ENCODE measurements around the gene QTRT2.

The QTRT2 gene

GRCh38 chr3:114033721-114034120 lies 22.8 kb upstream of the QTRT2 start:
- no peak for DNase-seq (ENCODE audit: low spot score)
- Histone ChIP-seq H3K4ac (ENCODE audit: low read length) (no peak overlapping the region), H3K14ac (ENCODE audit: low read length) (no peak overlapping the region), H3K18ac (ENCODE audit: low read length) (no peak overlapping the region), H2AK5ac (ENCODE audit: low read depth, low read length) (no peak overlapping the region), H3K4me3 (ENCODE audit: low read length in 2 of 2) (no peak overlapping the region), H3K4me1 (ENCODE audit: control insufficient read depth in 2 of 2, insufficient read depth in 1 of 2, low read depth in 1 of 2, low read length in 2 of 2) (peaks cover 0 to 3% of the 10 kb centered on the region in 2 donors), H3K27me3 (ENCODE audit: control insufficient read depth in 3 of 3, insufficient read depth in 3 of 3, low read depth in 1 of 3, low read length in 3 of 3) (no peaks in the 10 kb centered on the region), H3K9ac (ENCODE audit: low read depth, low read length, poor library complexity) (no peak overlapping the region), H2AFZ (ENCODE audit: low read length) (no peak overlapping the region), H3K9me3 (replicated peaks in 1 of 2; ENCODE audit: control insufficient read depth in 2 of 2, insufficient read depth in 1 of 2, low read depth in 1 of 2, low read length in 2 of 2) (no peaks in the 10 kb centered on the region), H3K36me3 (replicated peaks in 1 of 2; ENCODE audit: control insufficient read depth in 2 of 2, insufficient read depth in 2 of 2, low read length in 2 of 2) (peaks cover 0 to 13% of the 10 kb centered on the region in 2 donors), H2BK120ac (ENCODE audit: low read depth, low read length) (no peak overlapping the region), H3K79me1 (ENCODE audit: low read depth, low read length) (no peaks in the 10 kb centered on the region), H3K23ac (ENCODE audit: low read depth, low read length, poor library complexity) (no peak overlapping the region), H4K8ac (ENCODE audit: low read depth, low read length) (no peak overlapping the region), H3K4me2 (ENCODE audit: insufficient read depth, low read length, poor library complexity, severe bottlenecking) (no peak overlapping the region), H2BK12ac (ENCODE audit: low read length) (no peak overlapping the region), H2BK5ac (ENCODE audit: low read length) (no peak overlapping the region), H3K27ac (replicated peaks; ENCODE audit: low read length) (no peak overlapping the region), H4K91ac (ENCODE audit: low read depth, low read length, poor library complexity) (no peak overlapping the region), H2BK15ac (ENCODE audit: low read length) (no peak overlapping the region)
- no CpG with 5 or more reads among the region's 1 CpG for WGBS, 2 donors (ENCODE audit: extremely low coverage in 2 of 2, insufficient read length in 2 of 2, insufficient replicate concordance in 1 of 2)

- Histone ChIP-seq H3K4me1 (ENCODE audit: control insufficient read depth in 2 of 2, insufficient read depth in 1 of 2, low read depth in 1 of 2, low read length in 2 of 2) (peaks cover 0 to 3% of the 10 kb centered on the region in 2 donors), H2BK12ac (ENCODE audit: low read length) (no peak overlapping the region), H3K4ac (ENCODE audit: low read length) (no peak overlapping the region), H2BK120ac (ENCODE audit: low read depth, low read length) (no peak overlapping the region), H4K8ac (ENCODE audit: low read depth, low read length) (no peak overlapping the region), H3K9me3 (replicated peaks in 1 of 2; ENCODE audit: control insufficient read depth in 2 of 2, insufficient read depth in 1 of 2, low read depth in 1 of 2, low read length in 2 of 2) (no peaks in the 10 kb centered on the region), H2BK5ac (ENCODE audit: low read length) (no peak overlapping the region), H2AFZ (ENCODE audit: low read length) (no peak overlapping the region), H3K14ac (ENCODE audit: low read length) (no peak overlapping the region), H2BK15ac (ENCODE audit: low read length) (no peak overlapping the region), H3K4me2 (ENCODE audit: insufficient read depth, low read length, poor library complexity, severe bottlenecking) (no peak overlapping the region), H3K27ac (replicated peaks; ENCODE audit: low read length) (no peak overlapping the region), H3K4me3 (ENCODE audit: low read length in 2 of 2) (no peak overlapping the region), H3K27me3 (ENCODE audit: control insufficient read depth in 3 of 3, insufficient read depth in 3 of 3, low read depth in 1 of 3, low read length in 3 of 3) (no peaks in the 10 kb centered on the region), H2AK5ac (ENCODE audit: low read depth, low read length) (no peak overlapping the region), H3K23ac (ENCODE audit: low read depth, low read length, poor library complexity) (no peak overlapping the region), H3K36me3 (replicated peaks in 1 of 2; ENCODE audit: control insufficient read depth in 2 of 2, insufficient read depth in 2 of 2, low read length in 2 of 2) (peaks cover 0 to 13% of the 10 kb centered on the region in 2 donors), H3K18ac (ENCODE audit: low read length) (no peak overlapping the region), H4K91ac (ENCODE audit: low read depth, low read length, poor library complexity) (no peak overlapping the region), H3K79me1 (ENCODE audit: low read depth, low read length) (no peaks in the 10 kb centered on the region), H3K9ac (ENCODE audit: low read depth, low read length, poor library complexity) (no peak overlapping the region)
- DNase-seq (ENCODE audit: low spot score): no peak
Measured at GRCh38 chr3:114034211-114034610, 22.3 kb upstream of the QTRT2 start.

- no peaks in the 10 kb centered on the region for H3K79me1 ChIP-seq (ENCODE audit: low read depth, low read length)
- DNase-seq (ENCODE audit: low spot score): no peak
- H4K91ac ChIP-seq (ENCODE audit: low read depth, low read length, poor library complexity): no peak overlapping the region
- WGBS, 2 donors (ENCODE audit: extremely low coverage in 2 of 2, insufficient read length in 2 of 2, insufficient replicate concordance in 1 of 2): no CpG with 5 or more reads among the region's 5 CpGs
- H2AK5ac ChIP-seq (ENCODE audit: low read depth, low read length): no peak overlapping the region
- H2BK12ac ChIP-seq (ENCODE audit: low read length): no peak overlapping the region
- H3K36me3 ChIP-seq (replicated peaks in 1 of 2; ENCODE audit: control insufficient read depth in 2 of 2, insufficient read depth in 2 of 2, low read length in 2 of 2): peaks cover 0 to 13% of the 10 kb centered on the region in 2 donors
- no peak overlapping the region for H2AFZ ChIP-seq (ENCODE audit: low read length)
- H3K23ac ChIP-seq (ENCODE audit: low read depth, low read length, poor library complexity): no peak overlapping the region
- H3K18ac ChIP-seq (ENCODE audit: low read length): no peak overlapping the region
- H3K9ac ChIP-seq (ENCODE audit: low read depth, low read length, poor library complexity): no peak overlapping the region
- no peak overlapping the region for H3K4me2 ChIP-seq (ENCODE audit: insufficient read depth, low read length, poor library complexity, severe bottlenecking)
- H2BK5ac ChIP-seq (ENCODE audit: low read length): no peak overlapping the region
- peaks cover 0 to 3% of the 10 kb centered on the region in 2 donors for H3K4me1 ChIP-seq (ENCODE audit: control insufficient read depth in 2 of 2, insufficient read depth in 1 of 2, low read depth in 1 of 2, low read length in 2 of 2)
- H2BK15ac ChIP-seq (ENCODE audit: low read length): no peak overlapping the region
- no peaks in the 10 kb centered on the region for H3K9me3 ChIP-seq (replicated peaks in 1 of 2; ENCODE audit: control insufficient read depth in 2 of 2, insufficient read depth in 1 of 2, low read depth in 1 of 2, low read length in 2 of 2)
- H3K27me3 ChIP-seq (ENCODE audit: control insufficient read depth in 3 of 3, insufficient read depth in 3 of 3, low read depth in 1 of 3, low read length in 3 of 3): no peaks in the 10 kb centered on the region
- H3K4me3 ChIP-seq (ENCODE audit: low read length in 2 of 2): no peak overlapping the region
- H3K27ac ChIP-seq (replicated peaks; ENCODE audit: low read length): no peak overlapping the region
- no peak overlapping the region for H3K14ac ChIP-seq (ENCODE audit: low read length)
- no peak overlapping the region for H4K8ac ChIP-seq (ENCODE audit: low read depth, low read length)
- H2BK120ac ChIP-seq (ENCODE audit: low read depth, low read length): no peak overlapping the region
- H3K4ac ChIP-seq (ENCODE audit: low read length): no peak overlapping the region
Measured at GRCh38 chr3:114034787-114035545, 21.6 kb upstream of the QTRT2 start.

GRCh38 chr3:114035896-114036295 lies 20.6 kb upstream of the QTRT2 start:
- H3K9ac ChIP-seq (ENCODE audit: low read depth, low read length, poor library complexity): no peak overlapping the region
- H2BK15ac ChIP-seq (ENCODE audit: low read length): no peak overlapping the region
- H2BK120ac ChIP-seq (ENCODE audit: low read depth, low read length): no peak overlapping the region
- H3K18ac ChIP-seq (ENCODE audit: low read length): no peak overlapping the region
- no peak overlapping the region for H2BK12ac ChIP-seq (ENCODE audit: low read length)
- H3K36me3 ChIP-seq (replicated peaks in 1 of 2; ENCODE audit: control insufficient read depth in 2 of 2, insufficient read depth in 2 of 2, low read length in 2 of 2): peaks cover 0 to 13% of the 10 kb centered on the region in 2 donors
- no peak overlapping the region for H3K4me2 ChIP-seq (ENCODE audit: insufficient read depth, low read length, poor library complexity, severe bottlenecking)
- H3K27me3 ChIP-seq (ENCODE audit: control insufficient read depth in 3 of 3, insufficient read depth in 3 of 3, low read depth in 1 of 3, low read length in 3 of 3): no peaks in the 10 kb centered on the region
- DNase-seq (ENCODE audit: low spot score): no peak
- no peak overlapping the region for H3K14ac ChIP-seq (ENCODE audit: low read length)
- no peak overlapping the region for H2BK5ac ChIP-seq (ENCODE audit: low read length)
- no peak overlapping the region for H3K4me3 ChIP-seq (ENCODE audit: low read length in 2 of 2)
- no peak overlapping the region for H2AK5ac ChIP-seq (ENCODE audit: low read depth, low read length)
- no peaks in the 10 kb centered on the region for H3K79me1 ChIP-seq (ENCODE audit: low read depth, low read length)
- no peak overlapping the region for H3K27ac ChIP-seq (replicated peaks; ENCODE audit: low read length)
- H4K91ac ChIP-seq (ENCODE audit: low read depth, low read length, poor library complexity): no peak overlapping the region
- H4K8ac ChIP-seq (ENCODE audit: low read depth, low read length): no peak overlapping the region
- H3K23ac ChIP-seq (ENCODE audit: low read depth, low read length, poor library complexity): no peak overlapping the region
- H3K4ac ChIP-seq (ENCODE audit: low read length): no peak overlapping the region
- H2AFZ ChIP-seq (ENCODE audit: low read length): no peak overlapping the region
- peaks cover 0 to 3% of the 10 kb centered on the region in 2 donors for H3K4me1 ChIP-seq (ENCODE audit: control insufficient read depth in 2 of 2, insufficient read depth in 1 of 2, low read depth in 1 of 2, low read length in 2 of 2)
- no CpG with 5 or more reads among the region's 3 CpGs for whole genome bisulfite sequencing, 2 donors (ENCODE audit: extremely low coverage in 2 of 2, insufficient read length in 2 of 2, insufficient replicate concordance in 1 of 2)
- no peaks in the 10 kb centered on the region for H3K9me3 ChIP-seq (replicated peaks in 1 of 2; ENCODE audit: control insufficient read depth in 2 of 2, insufficient read depth in 1 of 2, low read depth in 1 of 2, low read length in 2 of 2)
